ENCODE data around the gene CALHM1. TPM values are rescaled to one million over a fixed set of nuclear protein-coding genes. Genes with fewer than 3 reads are reported as not detected.

Gene CALHM1
- total and polyA plus RNA-seq, 2 of the 13 experiments (the other 11 are each of a cell fraction or from before 2014, with no cell fraction given): 0.04 TPM; not detected in 1

DNA sequence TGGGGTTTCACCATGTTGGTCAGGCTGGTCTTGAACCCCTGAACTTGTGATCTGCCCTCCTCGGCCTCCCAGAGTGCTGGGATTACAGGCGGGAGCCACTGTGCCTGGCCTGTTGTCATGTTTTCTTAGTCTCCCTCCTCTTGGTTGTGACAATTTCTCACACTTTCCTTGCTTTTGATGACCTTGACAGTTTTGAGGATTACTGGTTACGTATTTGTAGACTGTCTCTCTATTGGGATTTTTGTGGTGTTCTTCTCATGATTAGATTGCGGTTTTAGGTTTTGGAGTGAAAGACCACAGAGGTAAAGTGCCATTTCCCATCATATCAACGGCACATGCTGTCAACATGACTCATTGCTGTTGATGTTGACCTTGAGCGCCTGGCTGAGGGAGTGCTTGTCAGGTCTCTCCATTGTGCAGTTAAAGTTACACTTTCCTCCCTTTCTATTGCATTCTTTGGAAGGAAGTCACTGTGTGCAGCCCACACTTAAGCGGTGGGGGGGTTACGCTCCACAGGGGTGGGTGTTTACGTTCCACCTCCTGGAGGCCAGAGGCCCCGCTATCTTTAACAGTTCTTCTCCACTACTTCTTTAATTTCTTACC, 45.6 kb upstream of the CALHM1 start (continued):
- peak; percentile 62; the same call in 1 of the 2 replicates for TF ChIP-seq RNF2 (conservative IDR thresholded peaks at IDR 0.05; ENCODE audit: low read depth)
- no peak for TF ChIP-seq ZNF674 (CRISPR knock-in tag; IDR thresholded peaks at IDR 0.05; ENCODE audit: low read depth)
- TF ChIP-seq MED1 (CRISPR knock-in tag; IDR thresholded peaks at IDR 0.05): peak; percentile 68
- TF ChIP-seq RXRA (CRISPR knock-in tag; IDR thresholded peaks at IDR 0.05): peak; percentile 67; the same call in 1 of the 2 replicates
- TF ChIP-seq DMAP1 (CRISPR knock-in tag; IDR thresholded peaks at IDR 0.05): no peak
- no peak for TF ChIP-seq CSRNP2 (CRISPR knock-in tag; conservative IDR thresholded peaks at IDR 0.05; ENCODE audit: low read depth)
- no peak for TF ChIP-seq PLSCR1 (CRISPR knock-in tag; IDR thresholded peaks at IDR 0.05; ENCODE audit: borderline replicate concordance)
- no peak for TF ChIP-seq ZNF570 (CRISPR knock-in tag; IDR thresholded peaks at IDR 0.05; ENCODE audit: borderline replicate concordance)
- TF ChIP-seq GTF3A (CRISPR knock-in tag; conservative IDR thresholded peaks at IDR 0.05): no peak
- no peak for TF ChIP-seq ZFAT (CRISPR knock-in tag; conservative IDR thresholded peaks at IDR 0.05)
- no peak for TF ChIP-seq ZNF264 (CRISPR knock-in tag; IDR thresholded peaks at IDR 0.05)
- no peak for TF ChIP-seq NR1H2 (CRISPR knock-in tag; IDR thresholded peaks at IDR 0.05; ENCODE audit: borderline replicate concordance, low read depth)
- TF ChIP-seq SKI (IDR thresholded peaks at IDR 0.05; ENCODE audit: partially characterized antibody): peak; percentile 54
- TF ChIP-seq EEA1 (CRISPR knock-in tag; IDR thresholded peaks at IDR 0.05; ENCODE audit: borderline replicate concordance): no peak
- no peak for TF ChIP-seq DZIP1 (CRISPR knock-in tag; IDR thresholded peaks at IDR 0.05)
- TF ChIP-seq HCFC1 (IDR thresholded peaks at IDR 0.05; ENCODE audit: low read depth, low read length): no peak
- TF ChIP-seq MZF1 (CRISPR knock-in tag; IDR thresholded peaks at IDR 0.05; ENCODE audit: borderline replicate concordance): no peak
- TF ChIP-seq ZFP1 (CRISPR knock-in tag; IDR thresholded peaks at IDR 0.05): no peak
- TF ChIP-seq CBX5 (CRISPR knock-in tag; IDR thresholded peaks at IDR 0.05; ENCODE audit: borderline replicate concordance): peak; percentile 47; the same call in 1 of the 2 replicates
- no peak for TF ChIP-seq ZNF550 (CRISPR knock-in tag; IDR thresholded peaks at IDR 0.05; ENCODE audit: borderline replicate concordance)
- TF ChIP-seq RBAK (CRISPR knock-in tag; IDR thresholded peaks at IDR 0.05): peak; percentile 97
- no peak for TF ChIP-seq JARID2 (CRISPR knock-in tag; IDR thresholded peaks at IDR 0.05; ENCODE audit: insufficient replicate concordance)
- TF ChIP-seq ZFX (CRISPR knock-in tag; IDR thresholded peaks at IDR 0.05; ENCODE audit: low read depth): 0 out of 2 replicates have a peak, but pooled peaks have one; percentile 15
- no peak for TF ChIP-seq PHF5A (CRISPR knock-in tag; IDR thresholded peaks at IDR 0.05; ENCODE audit: low read depth, unreplicated experiment)
- TF ChIP-seq ZBTB21 (CRISPR knock-in tag; IDR thresholded peaks at IDR 0.05): no peak
- TF ChIP-seq ZNF567 (CRISPR knock-in tag; IDR thresholded peaks at IDR 0.05; ENCODE audit: borderline replicate concordance): no peak
- TF ChIP-seq TAF15 (IDR thresholded peaks at IDR 0.05; ENCODE audit: low read depth, low read length, poor library complexity, severe bottlenecking): no peak
- TF ChIP-seq ZNF3 (CRISPR knock-in tag; IDR thresholded peaks at IDR 0.05): peak; percentile 85

Measured in HepG2 (cell line).